Measurements from ENCODE around the gene FCHSD2. TPM values are rescaled to one million over a fixed set of nuclear protein-coding genes. Genes with fewer than 3 reads are reported as not detected.
"Not testable (repeated sequence)": the region's sequence is repeated elsewhere in the genome, so short reads cannot be mapped to it uniquely, and the experiment has no call there.

FCHSD2 gene
- total RNA-seq, 1 donor from 2014 or later = 69.5 TPM

GRCh38 chr11:73070653-73071052 is 71.5 kb downstream of the FCHSD2 start:
- Mint-ChIP-seq H3K4me3 (ENCODE audit: unreplicated experiment) (no peak overlapping the region), H3K9me3 (ENCODE audit: low read depth) (peaks cover 3% of the 10 kb centered on the region), H3K27ac (ENCODE audit: unreplicated experiment) (no peak overlapping the region), H3K27me3 (ENCODE audit: low read depth) (no peaks in the 10 kb centered on the region), H3K4me1 (ENCODE audit: low read depth) (peaks cover 25% of the 10 kb centered on the region), H3K36me3 (ENCODE audit: low read depth) (no peaks in the 10 kb centered on the region)
- no peak for DNase-seq (ENCODE audit: low spot score)
- no peak for TF ChIP-seq CTCF (IDR thresholded peaks at IDR 0.05)

- peaks cover 18% of the 10 kb centered on the region for H3K4me1 Mint-ChIP-seq (ENCODE audit: low read depth)
- not testable (repeated sequence) for H3K27me3 Mint-ChIP-seq (ENCODE audit: low read depth); H3K9me3 Mint-ChIP-seq (ENCODE audit: low read depth); DNase-seq (ENCODE audit: low spot score); H3K27ac Mint-ChIP-seq (ENCODE audit: unreplicated experiment); H3K36me3 Mint-ChIP-seq (ENCODE audit: low read depth); H3K4me3 Mint-ChIP-seq (ENCODE audit: unreplicated experiment)
These were observed 80.2 kb downstream of the FCHSD2 start for GRCh38 chr11:73061857-73062424.

- not testable (repeated sequence) for DNase-seq (ENCODE audit: low spot score); H3K9me3 Mint-ChIP-seq (ENCODE audit: low read depth); H3K36me3 Mint-ChIP-seq (ENCODE audit: low read depth); H3K4me3 Mint-ChIP-seq (ENCODE audit: unreplicated experiment); H3K27ac Mint-ChIP-seq (ENCODE audit: unreplicated experiment); H3K27me3 Mint-ChIP-seq (ENCODE audit: low read depth)
- peaks cover 18% of the 10 kb centered on the region for H3K4me1 Mint-ChIP-seq (ENCODE audit: low read depth)
These were observed 80.7 kb downstream of the FCHSD2 start for GRCh38 chr11:73061434-73061833.

- Mint-ChIP-seq H3K4me3 (ENCODE audit: unreplicated experiment) (no peak overlapping the region), H3K36me3 (ENCODE audit: low read depth) (no peaks in the 10 kb centered on the region), H3K9me3 (ENCODE audit: low read depth) (no peaks in the 10 kb centered on the region), H3K27me3 (ENCODE audit: low read depth) (no peaks in the 10 kb centered on the region), H3K27ac (ENCODE audit: unreplicated experiment) (no peak overlapping the region), H3K4me1 (ENCODE audit: low read depth) (peaks cover 18% of the 10 kb centered on the region)
- no peak for DNase-seq (ENCODE audit: low spot score)
- TF ChIP-seq CTCF (IDR thresholded peaks at IDR 0.05) = no peak
These were observed 82.2 kb downstream of the FCHSD2 start for GRCh38 chr11:73059915-73060314.

GRCh38 chr11:73058989-73059674 is 83.0 kb downstream of the FCHSD2 start:
- Mint-ChIP-seq H3K36me3 (ENCODE audit: low read depth) (no peaks in the 10 kb centered on the region), H3K4me3 (ENCODE audit: unreplicated experiment) (no peak overlapping the region), H3K27me3 (ENCODE audit: low read depth) (no peaks in the 10 kb centered on the region), H3K4me1 (ENCODE audit: low read depth) (peaks cover 14% of the 10 kb centered on the region), H3K9me3 (ENCODE audit: low read depth) (no peaks in the 10 kb centered on the region), H3K27ac (ENCODE audit: unreplicated experiment) (no peak overlapping the region)
- TF ChIP-seq CTCF (IDR thresholded peaks at IDR 0.05) = no peak
- no peak for DNase-seq (ENCODE audit: low spot score)

- Mint-ChIP-seq H3K27ac (ENCODE audit: unreplicated experiment) (no peak overlapping the region), H3K4me1 (ENCODE audit: low read depth) (peaks cover 7% of the 10 kb centered on the region), H3K9me3 (ENCODE audit: low read depth) (no peaks in the 10 kb centered on the region), H3K27me3 (ENCODE audit: low read depth) (no peaks in the 10 kb centered on the region), H3K4me3 (ENCODE audit: unreplicated experiment) (no peak overlapping the region), H3K36me3 (ENCODE audit: low read depth) (no peaks in the 10 kb centered on the region)
- no peak for TF ChIP-seq CTCF (IDR thresholded peaks at IDR 0.05)
- no peak for DNase-seq (ENCODE audit: low spot score)
These were observed 86.3 kb downstream of the FCHSD2 start for GRCh38 chr11:73055655-73056354.
